ENCODE data around the gene ELP4. TPM values are rescaled to one million over a fixed set of nuclear protein-coding genes. Genes with fewer than 3 reads are reported as not detected.
"Not testable (repeated sequence)": the region's sequence is repeated elsewhere in the genome, so short reads cannot be mapped to it uniquely, and the experiment has no call there.

Gene ELP4
- polyA plus RNA-seq, 1 donor, result 26.4 TPM

- peak; percentile 11 for DNase-seq
Observed at GRCh38 chr11:31641477-31642062, 132.0 kb downstream of the ELP4 start.

DNA sequence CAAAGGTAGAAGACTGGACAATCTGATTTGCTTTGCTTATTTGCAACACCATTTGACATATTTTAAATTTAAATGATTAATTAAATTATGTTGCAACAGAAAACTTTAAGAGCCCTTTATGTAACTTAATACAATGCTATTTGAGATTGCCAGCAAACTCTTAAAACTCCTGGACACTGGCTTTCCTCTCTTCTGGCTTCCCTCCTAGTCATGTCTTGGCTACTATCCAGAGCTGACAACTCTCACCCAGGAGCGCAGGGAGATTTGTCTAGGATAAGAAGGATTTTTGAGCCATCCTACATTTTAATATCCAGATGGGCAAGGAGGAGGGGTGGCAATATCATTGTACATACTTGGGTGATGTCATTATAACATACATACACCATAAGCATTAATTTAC is 134.3 kb downstream of the ELP4 start:
- no peak for DNase-seq

DNA sequence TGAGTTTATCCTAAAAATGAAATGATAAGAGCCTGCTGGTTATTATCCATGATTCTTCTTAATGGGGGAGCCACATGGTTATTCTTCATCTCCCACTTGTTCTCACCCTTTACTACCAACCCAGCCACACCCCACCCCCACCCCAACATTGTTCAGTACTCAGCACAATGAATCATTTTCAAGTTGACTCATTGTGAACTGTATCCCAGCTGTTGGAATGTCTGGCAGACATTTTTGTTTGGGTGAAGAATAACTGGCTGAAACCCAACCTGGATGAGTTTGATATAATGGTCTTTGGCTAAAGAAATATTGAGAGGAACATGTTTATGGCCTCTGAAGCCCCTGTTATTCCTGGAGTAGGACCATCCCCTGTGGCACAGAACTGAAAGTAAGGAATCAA is 136.2 kb downstream of the ELP4 start:
- DNase-seq, result no peak

GRCh38 chr11:31646216-31646615 is 136.6 kb downstream of the ELP4 start:
- DNase-seq, result no peak

DNA sequence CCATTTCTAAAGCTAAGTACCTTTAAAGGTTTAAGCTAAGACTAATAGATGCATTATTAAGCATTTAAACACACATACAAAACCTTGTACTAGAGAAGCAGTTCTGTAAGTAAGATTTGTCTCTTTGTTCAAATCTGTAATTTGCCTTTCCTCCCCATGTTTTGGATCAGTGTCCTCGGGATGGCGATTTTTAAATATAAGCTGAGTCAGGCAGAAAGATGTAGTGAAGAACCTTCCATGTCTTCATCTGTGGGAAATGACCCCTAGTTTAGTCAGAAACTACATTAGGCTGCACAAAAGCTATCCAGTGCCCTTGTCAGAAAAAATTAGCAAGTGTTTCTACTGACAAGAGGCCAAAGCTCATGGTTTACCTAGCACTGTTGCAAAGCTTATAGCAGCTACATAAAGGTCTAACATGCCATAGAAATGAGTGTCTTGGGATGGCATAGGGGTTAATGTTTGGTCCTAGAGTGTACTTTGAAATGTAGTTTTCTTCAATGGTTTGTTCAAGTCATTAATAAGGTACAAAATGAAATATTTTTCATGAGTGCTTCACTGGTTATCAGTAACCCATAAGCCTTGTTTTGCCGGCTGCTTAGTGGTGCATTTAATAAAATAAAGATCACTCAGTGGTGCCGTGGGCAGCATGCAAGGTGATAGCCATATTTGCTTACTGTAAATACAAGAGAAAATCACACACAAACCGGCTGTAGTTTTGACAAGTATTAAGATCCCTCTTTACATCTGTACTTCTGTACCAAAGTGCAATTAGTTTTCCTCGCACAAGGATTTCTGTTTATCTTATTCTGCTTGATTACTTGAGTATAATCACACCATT is 139.8 kb downstream of the ELP4 start:
- DNase-seq, result no peak

DNA sequence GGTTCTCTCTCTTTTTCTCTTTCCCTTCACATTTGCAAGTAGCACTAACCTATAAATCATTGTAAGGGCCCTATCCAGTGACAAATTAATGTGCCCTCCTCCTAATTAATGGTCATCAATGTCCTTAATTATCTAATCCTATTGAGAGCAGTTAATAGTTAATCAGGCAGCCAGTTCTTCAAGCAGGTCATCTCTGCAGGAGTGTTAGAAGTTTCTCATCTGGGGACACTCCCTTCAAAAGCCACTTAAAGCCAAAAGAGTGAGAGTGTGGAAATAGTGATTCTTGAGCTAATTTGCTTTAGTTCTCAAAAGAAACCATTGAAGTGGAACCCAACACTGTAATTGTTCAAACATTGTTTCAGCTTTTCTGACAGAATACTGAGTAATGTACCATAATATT is 141.6 kb downstream of the ELP4 start:
- no peak for DNase-seq

GRCh38 chr11:31651822-31652221 is 142.3 kb downstream of the ELP4 start:
- DNase-seq, result no peak

DNA sequence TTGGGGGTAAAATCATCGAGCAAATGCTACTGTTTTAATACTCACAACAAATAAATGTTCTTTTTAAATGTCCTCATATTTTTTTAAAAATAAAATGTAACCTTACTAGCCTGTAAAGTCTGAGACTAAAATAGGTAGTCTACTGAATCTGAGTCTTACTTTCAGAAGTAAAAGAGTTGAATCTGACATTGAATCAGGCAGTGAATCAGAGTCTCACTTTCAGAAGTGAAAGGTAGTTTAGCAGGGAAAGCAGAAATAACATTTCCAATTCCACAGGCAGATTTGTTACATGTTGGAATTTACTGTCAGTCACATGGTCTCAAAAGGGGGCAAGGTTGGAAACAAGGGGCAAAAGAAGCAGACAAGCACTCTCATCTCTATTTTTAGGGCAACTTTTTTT is 143.0 kb downstream of the ELP4 start:
- no peak for DNase-seq

- no peak for DNase-seq
Observed at GRCh38 chr11:31655483-31655882, 145.9 kb downstream of the ELP4 start.

DNA sequence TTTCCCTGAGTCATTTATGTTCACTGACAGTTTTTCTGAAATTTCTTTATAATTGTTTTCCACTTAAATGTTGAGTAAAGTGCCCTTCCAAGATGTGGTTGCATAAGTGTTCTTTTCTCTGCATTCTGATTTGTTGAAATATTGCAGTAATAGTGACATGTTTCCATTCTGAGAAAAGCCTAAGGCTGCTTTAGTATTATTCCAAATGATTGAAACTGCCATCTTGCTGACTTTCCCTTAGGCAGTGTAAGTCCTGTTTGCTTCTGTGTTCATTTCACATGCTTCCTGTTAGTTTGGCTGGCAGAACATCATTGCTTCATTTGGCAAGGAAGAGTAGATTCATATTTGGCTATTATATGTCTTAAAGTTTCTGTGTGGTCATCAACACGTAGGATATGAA is 146.5 kb downstream of the ELP4 start:
- no peak for DNase-seq

DNA sequence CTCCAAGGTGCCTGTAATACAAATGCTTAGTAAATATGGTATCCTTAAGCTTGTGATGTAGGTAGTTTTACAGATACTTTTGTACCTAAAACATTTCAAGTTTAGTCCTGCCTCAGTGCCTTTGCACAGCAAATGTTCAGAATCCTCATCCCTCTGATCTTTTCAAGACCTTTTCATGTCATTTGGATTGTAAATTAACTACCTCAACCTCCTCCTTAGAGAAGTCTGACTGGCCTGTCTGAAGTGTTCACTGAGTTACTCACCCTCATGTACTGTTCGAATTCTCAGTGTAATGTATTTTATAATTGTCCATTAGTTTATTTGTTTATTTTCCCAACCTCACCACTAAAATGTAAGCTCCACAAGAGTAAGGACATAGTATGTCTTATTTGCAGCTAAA is 147.5 kb downstream of the ELP4 start:
- no peak for DNase-seq

GRCh38 chr11:31664129-31664528 is 154.6 kb downstream of the ELP4 start:
- DNase-seq, result no peak

- DNase-seq, result no peak
Observed at GRCh38 chr11:31664954-31665353, 155.4 kb downstream of the ELP4 start.

GRCh38 chr11:31671681-31672080 is 162.1 kb downstream of the ELP4 start:
- no peak for DNase-seq

- DNase-seq, result not testable (repeated sequence)
Observed at GRCh38 chr11:31673108-31673507, 163.5 kb downstream of the ELP4 start.

DNA sequence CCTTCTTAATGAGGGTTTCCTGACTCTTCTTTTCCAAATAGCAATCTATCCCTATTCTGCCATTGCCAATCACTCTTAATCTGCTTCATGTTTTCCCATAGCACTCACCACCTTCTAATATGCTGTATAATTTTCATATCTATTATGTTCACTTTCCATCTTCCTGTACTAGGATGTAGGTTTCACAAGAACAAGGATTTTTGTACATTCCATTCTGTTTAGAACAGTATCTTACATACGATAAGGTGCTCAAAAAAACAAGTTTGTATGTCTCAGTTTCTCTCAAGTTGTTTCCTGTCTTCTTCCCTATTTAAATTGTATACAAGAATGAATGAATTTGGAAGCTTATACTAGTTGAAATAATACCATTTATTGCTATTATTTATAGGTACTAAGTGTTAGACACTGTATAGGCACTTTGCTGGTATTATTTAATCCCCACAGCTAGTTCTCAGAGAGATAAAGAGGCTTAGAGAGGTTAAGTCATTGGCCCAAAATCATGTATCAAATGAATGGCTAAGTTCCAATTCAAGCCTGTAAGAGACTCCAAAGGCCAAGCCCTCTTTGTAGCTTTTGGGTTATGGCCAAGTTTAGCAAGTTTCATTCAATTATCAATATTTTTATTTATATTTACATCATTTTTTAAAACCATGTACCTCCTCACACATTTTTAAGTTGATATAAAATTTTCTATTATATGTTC is 166.9 kb downstream of the ELP4 start:
- no peak for DNase-seq

DNA sequence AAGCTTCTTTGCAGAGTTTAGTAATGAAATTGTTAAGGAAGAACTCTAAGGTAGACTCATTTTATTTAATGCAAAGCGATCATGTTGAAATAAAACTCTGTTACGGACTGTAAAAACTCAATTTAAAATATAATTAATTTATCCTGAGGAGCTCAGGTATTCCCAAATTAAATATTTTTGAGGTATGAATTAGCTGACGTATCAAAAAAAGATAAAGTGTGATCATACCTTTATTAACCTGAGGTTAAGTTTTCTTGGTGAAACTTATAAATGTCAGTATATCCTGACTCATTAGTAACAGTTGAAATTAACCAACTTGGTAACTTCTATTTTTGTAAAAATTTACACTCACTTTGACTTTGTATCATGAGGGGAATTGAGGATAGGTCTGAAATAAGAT is 171.2 kb downstream of the ELP4 start:
- DNase-seq, result no peak

DNA sequence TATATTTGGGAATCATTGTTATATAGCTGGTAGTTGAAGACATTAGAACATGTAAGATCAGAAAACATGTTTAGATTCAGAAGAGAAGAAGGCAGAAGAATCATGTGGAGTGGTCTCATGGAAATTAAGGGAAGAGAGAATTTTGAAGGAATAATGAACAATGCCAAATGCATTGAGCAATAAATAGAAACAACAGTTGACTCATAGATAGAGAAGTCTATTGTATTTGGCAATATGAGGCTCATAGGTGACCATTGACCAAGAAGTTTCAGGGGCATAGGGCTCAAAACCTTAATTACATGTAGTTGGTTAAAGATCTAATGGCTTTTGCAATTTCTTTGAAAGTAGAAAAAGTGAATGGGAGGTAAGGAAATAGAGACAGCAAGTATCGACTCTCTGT is 177.7 kb downstream of the ELP4 start:
- no peak for DNase-seq

GRCh38 chr11:31687861-31688260 is 178.3 kb downstream of the ELP4 start:
- no peak for DNase-seq

GRCh38 chr11:31689559-31689958 is 180.0 kb downstream of the ELP4 start:
- DNase-seq, result no peak

GRCh38 chr11:31690041-31690440 is 180.5 kb downstream of the ELP4 start:
- no peak for DNase-seq

- DNase-seq, result no peak
Observed at GRCh38 chr11:31690516-31690915, 180.9 kb downstream of the ELP4 start.

DNA sequence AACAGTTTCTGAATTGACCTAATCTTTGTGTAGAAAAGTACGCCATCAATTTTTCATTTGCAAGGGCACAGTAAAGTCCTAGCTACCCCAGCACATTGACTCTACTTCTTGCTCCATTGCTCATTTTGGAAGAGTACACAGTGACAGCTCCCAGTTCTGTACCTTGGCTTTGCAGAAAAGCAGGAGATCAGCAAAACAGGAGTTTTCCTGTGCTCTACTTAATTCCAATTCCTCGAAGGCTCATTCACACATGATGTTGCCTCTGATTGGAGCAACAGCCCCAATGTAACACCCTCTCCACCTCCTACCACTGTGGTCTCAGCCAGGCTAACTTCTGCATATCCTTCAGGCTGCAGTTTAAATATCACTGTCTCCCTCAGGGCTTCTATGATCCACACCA is 182.9 kb downstream of the ELP4 start:
- no peak for DNase-seq

Data from left kidney (tissue), 2 donors.